ENCODE results near the gene TRAPPC2L.

DNA sequence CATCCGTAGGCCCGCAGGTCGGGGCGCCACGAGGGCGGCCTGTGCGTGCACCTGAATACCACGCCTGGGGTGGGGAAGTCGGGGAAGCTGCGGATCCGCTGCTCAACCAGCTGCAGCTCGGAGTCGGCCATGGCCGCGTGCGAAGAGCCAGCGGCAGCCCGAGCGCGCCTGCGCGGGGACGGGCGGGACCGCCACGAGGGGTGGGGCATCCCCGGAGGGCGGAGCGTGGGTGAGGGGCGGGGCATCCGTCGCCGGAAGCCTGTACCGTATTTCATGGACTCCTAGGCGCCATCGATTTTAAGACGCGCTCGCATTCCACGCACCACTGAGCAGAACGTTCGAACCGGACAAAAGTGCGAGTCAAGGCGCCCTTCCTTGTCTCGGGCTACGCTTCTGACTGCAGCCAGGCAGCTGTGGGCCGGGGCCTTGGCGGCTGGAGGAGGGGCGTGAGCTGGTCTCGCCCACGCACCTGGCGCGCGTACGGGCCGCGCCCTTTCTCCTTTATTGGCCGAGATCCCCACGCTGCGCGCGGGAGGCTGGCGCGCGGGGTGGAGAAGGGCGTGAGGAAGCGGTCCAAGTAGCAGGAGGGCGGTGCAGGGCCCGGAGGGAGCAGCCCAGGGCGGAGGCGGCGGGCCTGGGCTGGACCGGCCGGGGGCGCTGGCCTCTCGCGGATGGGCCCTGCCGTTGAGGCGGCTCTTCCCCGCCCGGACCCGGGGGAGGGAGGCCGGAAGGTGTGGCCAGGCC, 45.0 kb upstream of the TRAPPC2L start, which contains the start of gene APRT:
- TF ChIP-seq, protein P1, sequence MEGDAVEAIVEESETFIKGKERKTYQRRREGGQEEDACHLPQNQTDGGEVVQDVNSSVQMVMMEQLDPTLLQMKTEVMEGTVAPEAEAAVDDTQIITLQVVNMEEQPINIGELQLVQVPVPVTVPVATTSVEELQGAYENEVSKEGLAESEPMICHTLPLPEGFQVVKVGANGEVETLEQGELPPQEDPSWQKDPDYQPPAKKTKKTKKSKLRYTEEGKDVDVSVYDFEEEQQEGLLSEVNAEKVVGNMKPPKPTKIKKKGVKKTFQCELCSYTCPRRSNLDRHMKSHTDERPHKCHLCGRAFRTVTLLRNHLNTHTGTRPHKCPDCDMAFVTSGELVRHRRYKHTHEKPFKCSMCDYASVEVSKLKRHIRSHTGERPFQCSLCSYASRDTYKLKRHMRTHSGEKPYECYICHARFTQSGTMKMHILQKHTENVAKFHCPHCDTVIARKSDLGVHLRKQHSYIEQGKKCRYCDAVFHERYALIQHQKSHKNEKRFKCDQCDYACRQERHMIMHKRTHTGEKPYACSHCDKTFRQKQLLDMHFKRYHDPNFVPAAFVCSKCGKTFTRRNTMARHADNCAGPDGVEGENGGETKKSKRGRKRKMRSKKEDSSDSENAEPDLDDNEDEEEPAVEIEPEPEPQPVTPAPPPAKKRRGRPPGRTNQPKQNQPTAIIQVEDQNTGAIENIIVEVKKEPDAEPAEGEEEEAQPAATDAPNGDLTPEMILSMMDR (IDR thresholded peaks at IDR 0.05 in 2 of 3, conservative IDR thresholded peaks at IDR 0.05 in 1 of 3; ENCODE audit: borderline replicate concordance in 1 of 3, insufficient read depth in 1 of 3, low read depth in 2 of 3, low read length in 2 of 3), result peak in 2 of 3 experiments; percentile 35; a peak in 4 of 6 replicates
- no peak for TF ChIP-seq EZH2 (IDR thresholded peaks at IDR 0.05)
- peak; percentile 77 for TF ChIP-seq POLR2A (IDR thresholded peaks at IDR 0.05; ENCODE audit: borderline replicate concordance, extremely low read depth, insufficient read depth, insufficient read length)
- TF ChIP-seq, protein P2, sequence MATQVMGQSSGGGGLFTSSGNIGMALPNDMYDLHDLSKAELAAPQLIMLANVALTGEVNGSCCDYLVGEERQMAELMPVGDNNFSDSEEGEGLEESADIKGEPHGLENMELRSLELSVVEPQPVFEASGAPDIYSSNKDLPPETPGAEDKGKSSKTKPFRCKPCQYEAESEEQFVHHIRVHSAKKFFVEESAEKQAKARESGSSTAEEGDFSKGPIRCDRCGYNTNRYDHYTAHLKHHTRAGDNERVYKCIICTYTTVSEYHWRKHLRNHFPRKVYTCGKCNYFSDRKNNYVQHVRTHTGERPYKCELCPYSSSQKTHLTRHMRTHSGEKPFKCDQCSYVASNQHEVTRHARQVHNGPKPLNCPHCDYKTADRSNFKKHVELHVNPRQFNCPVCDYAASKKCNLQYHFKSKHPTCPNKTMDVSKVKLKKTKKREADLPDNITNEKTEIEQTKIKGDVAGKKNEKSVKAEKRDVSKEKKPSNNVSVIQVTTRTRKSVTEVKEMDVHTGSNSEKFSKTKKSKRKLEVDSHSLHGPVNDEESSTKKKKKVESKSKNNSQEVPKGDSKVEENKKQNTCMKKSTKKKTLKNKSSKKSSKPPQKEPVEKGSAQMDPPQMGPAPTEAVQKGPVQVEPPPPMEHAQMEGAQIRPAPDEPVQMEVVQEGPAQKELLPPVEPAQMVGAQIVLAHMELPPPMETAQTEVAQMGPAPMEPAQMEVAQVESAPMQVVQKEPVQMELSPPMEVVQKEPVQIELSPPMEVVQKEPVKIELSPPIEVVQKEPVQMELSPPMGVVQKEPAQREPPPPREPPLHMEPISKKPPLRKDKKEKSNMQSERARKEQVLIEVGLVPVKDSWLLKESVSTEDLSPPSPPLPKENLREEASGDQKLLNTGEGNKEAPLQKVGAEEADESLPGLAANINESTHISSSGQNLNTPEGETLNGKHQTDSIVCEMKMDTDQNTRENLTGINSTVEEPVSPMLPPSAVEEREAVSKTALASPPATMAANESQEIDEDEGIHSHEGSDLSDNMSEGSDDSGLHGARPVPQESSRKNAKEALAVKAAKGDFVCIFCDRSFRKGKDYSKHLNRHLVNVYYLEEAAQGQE (IDR thresholded peaks at IDR 0.05; ENCODE audit: low read depth), result no peak
- TF ChIP-seq EGR1 (IDR thresholded peaks at IDR 0.05; ENCODE audit: low read depth), result no peak
- TF ChIP-seq FOSL1 (IDR thresholded peaks at IDR 0.05; ENCODE audit: low read depth), result no peak
- peak; percentile 85 for TF ChIP-seq POLR2AphosphoS5 (IDR thresholded peaks at IDR 0.05; ENCODE audit: low read depth, low read length)
- TF ChIP-seq, protein P3, sequence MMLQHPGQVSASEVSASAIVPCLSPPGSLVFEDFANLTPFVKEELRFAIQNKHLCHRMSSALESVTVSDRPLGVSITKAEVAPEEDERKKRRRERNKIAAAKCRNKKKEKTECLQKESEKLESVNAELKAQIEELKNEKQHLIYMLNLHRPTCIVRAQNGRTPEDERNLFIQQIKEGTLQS (IDR thresholded peaks at IDR 0.05), result no peak
- TF ChIP-seq, protein P4, sequence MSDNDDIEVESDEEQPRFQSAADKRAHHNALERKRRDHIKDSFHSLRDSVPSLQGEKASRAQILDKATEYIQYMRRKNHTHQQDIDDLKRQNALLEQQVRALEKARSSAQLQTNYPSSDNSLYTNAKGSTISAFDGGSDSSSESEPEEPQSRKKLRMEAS (IDR thresholded peaks at IDR 0.05), result no peak
- TF ChIP-seq ZFX (IDR thresholded peaks at IDR 0.05), result peak; percentile 46; the same call in 1 of the 2 replicates
- TF ChIP-seq SRF (IDR thresholded peaks at IDR 0.05; ENCODE audit: low read depth), result no peak
- TF ChIP-seq CEBPB (IDR thresholded peaks at IDR 0.05; ENCODE audit: low read depth), result no peak
- TF ChIP-seq EZH2phosphoT487 (IDR thresholded peaks at IDR 0.05; ENCODE audit: borderline replicate concordance), result no peak

All from HCT116 (cell line).